Thymus (tissue), 11 donors: ENCODE data around the gene CPM. TPM values are rescaled to one million over a fixed set of nuclear protein-coding genes. Genes with fewer than 3 reads are reported as not detected.
"Not testable (repeated sequence)": the region's sequence is repeated elsewhere in the genome, so short reads cannot be mapped to it uniquely, and the experiment has no call there.

Experiments
- DNase-seq, 9 donors: peaks; one replicate each; pipeline ENCODE4 v3.0.0-alpha.2; 2013; ENCODE audit warnings: low spot score in 9 of 9, low read depth in 6 of 9, missing footprints in 1 of 9
- H3K27ac ChIP-seq, 2 donors: one replicate each; pipeline ENCODE4 v1.5.1; 2013; ENCODE audit warnings: control low read depth in 1 of 2, low read depth in 1 of 2, low read length in 1 of 2, mild to moderate bottlenecking in 1 of 2, moderate library complexity in 1 of 2
- H3K27me3 ChIP-seq, 2 donors: one replicate each; pipeline ENCODE4 v1.5.1; 2013; ENCODE audit warnings: low read length in 1 of 2; ENCODE audit not compliant: control insufficient read depth in 2 of 2, insufficient read depth in 1 of 2
- H3K36me3 ChIP-seq, 2 donors: one replicate each; pipeline ENCODE4 v1.5.1; 2013; ENCODE audit warnings: low read length in 1 of 2, mild to moderate bottlenecking in 1 of 2, moderate library complexity in 1 of 2; ENCODE audit not compliant: control insufficient read depth in 2 of 2, insufficient read depth in 2 of 2
- H3K4me1 ChIP-seq, 2 donors: one replicate each; pipeline ENCODE4 v1.5.1; 2013; ENCODE audit warnings: low read length in 2 of 2; ENCODE audit not compliant: control insufficient read depth in 2 of 2, insufficient read depth in 2 of 2
- H3K4me3 ChIP-seq, 2 donors: one replicate each; pipeline ENCODE4 v1.5.1; 2013; ENCODE audit warnings: low read length in 2 of 2, control low read depth in 1 of 2, mild to moderate bottlenecking in 1 of 2
- H3K9me3 ChIP-seq, 2 donors: one replicate each; pipeline ENCODE4 v1.5.1; 2013; ENCODE audit warnings: low read length in 1 of 2, mild to moderate bottlenecking in 1 of 2; ENCODE audit not compliant: control insufficient read depth in 2 of 2, insufficient read depth in 1 of 2
- WGBS: extraction: QIAGEN DNeasy Blood & Tissue Kit; methylation state at CpG from one replicate; pipeline ENCODE4 v1.1.7; 2013; 5-methylcytosine and 5-hydroxymethylcytosine counted together
- polyA plus RNA-seq: library from polyadenylated mRNA; stranded (reverse); fragments of 200-250 nt; gene quantifications from one replicate; pipeline ENCODE4 v1.2.3, GENCODE V29; 2013
- total RNA-seq: library from RNA; stranded (reverse); fragments of 120-200 nt; gene quantifications from one replicate; pipeline ENCODE4 v1.2.4, GENCODE V29; 2013
- donor health status: healthy.

The CPM gene
- total and polyA plus RNA-seq, 2 donors = 2.7 to 11.4 TPM

DNA sequence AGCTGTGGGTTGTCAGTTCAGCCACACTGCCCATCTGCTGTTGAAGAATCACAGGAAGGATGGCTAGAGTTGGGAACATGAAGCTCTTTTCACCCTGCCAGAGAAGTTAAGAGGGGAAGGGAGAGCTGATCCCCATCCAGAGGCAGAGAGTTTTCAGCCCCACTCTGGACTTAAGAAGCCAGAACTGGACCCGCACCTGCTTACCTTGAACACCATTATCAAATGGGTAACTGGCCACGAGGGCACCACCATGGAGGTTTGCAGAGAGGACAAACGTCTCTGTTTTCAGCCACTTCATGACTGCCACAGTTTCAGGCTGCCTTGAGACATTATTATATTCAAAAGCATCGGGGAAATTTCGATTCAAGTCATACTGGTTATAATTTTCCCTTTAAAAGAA lies 63.0 kb downstream of the CPM start:
- H3K4me1 ChIP-seq = peaks cover 0 to 5% of the 10 kb centered on the region in 2 donors
- WGBS = 96% methylated on average over 5 of the region's 5 CpGs
- no peak overlapping the region for H3K4me3 ChIP-seq
- H3K36me3 ChIP-seq = no peaks in the 10 kb centered on the region
- no peak for DNase-seq
- no peak overlapping the region for H3K27ac ChIP-seq
- H3K9me3 ChIP-seq = no peaks in the 10 kb centered on the region
- no peaks in the 10 kb centered on the region for H3K27me3 ChIP-seq

GRCh38 chr12:68868043-68868790 lies 64.8 kb downstream of the CPM start:
- Histone ChIP-seq H3K27me3 (no peaks in the 10 kb centered on the region), H3K9me3 (no peaks in the 10 kb centered on the region), H3K36me3 (no peaks in the 10 kb centered on the region), H3K4me1 (peaks cover 0 to 5% of the 10 kb centered on the region in 2 donors), H3K4me3 (no peak overlapping the region), H3K27ac (no peak overlapping the region)
- no peak for DNase-seq
- WGBS = 94% methylated on average over 10 of the region's 10 CpGs

- H3K27ac ChIP-seq = no peak overlapping the region
- H3K27me3 ChIP-seq = no peaks in the 10 kb centered on the region
- no peak for DNase-seq
- H3K4me1 ChIP-seq = peaks cover 0 to 5% of the 10 kb centered on the region in 2 donors
- H3K36me3 ChIP-seq = no peaks in the 10 kb centered on the region
- 93% methylated on average over 5 of the region's 5 CpGs for WGBS
- H3K9me3 ChIP-seq = no peaks in the 10 kb centered on the region
- no peak overlapping the region for H3K4me3 ChIP-seq
Observed at GRCh38 chr12:68867606-68868005, 65.4 kb downstream of the CPM start.

- Histone ChIP-seq H3K9me3 (no peaks in the 10 kb centered on the region), H3K36me3 (no peaks in the 10 kb centered on the region), H3K4me3 (no peak overlapping the region), H3K27me3 (no peaks in the 10 kb centered on the region), H3K27ac (no peak overlapping the region), H3K4me1 (peaks cover 0 to 5% of the 10 kb centered on the region in 2 donors)
- WGBS = 73% methylated on average over 6 of the region's 6 CpGs
- DNase-seq = no peak
Observed at GRCh38 chr12:68866950-68867349, 66.0 kb downstream of the CPM start.

DNA sequence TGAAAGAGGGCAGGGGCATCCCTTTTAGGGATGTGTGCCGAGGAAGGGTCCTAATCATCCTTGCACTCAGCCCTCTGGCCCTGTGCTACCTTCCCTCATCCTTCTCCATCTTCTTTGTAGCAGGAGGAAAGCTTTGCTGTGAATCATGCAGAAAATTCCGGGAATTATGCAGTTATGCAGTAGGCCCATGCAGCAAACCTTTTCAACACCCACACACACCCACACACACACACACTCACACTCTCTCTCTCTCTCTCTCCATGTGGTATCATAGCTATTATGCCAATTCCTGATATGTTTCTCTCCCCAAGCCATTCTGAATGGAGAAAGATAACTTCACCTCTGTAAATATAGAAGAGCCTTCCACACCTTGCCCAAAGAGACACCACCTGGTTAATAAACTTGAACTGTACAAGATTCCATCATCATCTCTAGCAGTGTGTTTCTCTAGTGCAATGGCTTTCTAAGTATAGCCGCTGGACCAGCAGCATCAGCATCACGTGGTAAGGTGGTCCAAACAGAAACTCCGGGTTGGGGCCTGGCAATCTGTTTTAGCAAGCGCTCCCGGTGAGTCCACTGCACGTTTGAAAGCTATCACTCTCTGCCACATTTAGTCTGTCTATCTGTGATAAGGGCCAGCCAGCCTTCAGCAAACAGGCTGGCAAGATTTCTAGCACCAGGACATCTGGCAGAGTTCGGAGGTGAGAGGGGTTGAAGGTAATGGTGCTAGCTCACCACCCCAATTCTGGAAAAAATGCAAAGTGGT lies 67.4 kb downstream of the CPM start:
- H3K4me1 ChIP-seq = peaks cover 0 to 5% of the 10 kb centered on the region in 2 donors
- H3K27me3 ChIP-seq = no peaks in the 10 kb centered on the region
- H3K36me3 ChIP-seq = no peaks in the 10 kb centered on the region
- H3K4me3 ChIP-seq = no peak overlapping the region
- DNase-seq = no peak
- 96% methylated on average over 9 of the region's 9 CpGs for WGBS
- H3K9me3 ChIP-seq = no peaks in the 10 kb centered on the region
- no peak overlapping the region for H3K27ac ChIP-seq

DNA sequence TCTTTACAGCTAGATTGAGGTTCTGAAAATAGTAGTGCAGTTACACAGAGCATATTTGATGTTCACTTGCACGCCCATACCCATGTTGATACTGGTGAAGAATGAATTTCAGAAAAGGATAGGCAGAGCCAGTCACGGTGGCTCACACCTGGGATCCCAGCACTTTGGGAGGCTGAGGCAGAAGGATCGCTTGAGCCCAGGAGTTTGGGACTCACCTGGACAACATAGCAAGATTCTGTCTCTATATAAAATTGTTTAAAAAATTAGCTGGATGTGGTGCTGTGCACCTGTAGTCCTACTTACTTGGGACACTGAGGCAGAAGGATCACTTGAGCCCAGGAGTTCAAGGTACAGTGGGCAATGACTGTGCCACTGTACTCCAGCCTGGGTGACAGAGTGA lies 68.4 kb downstream of the CPM start:
- Histone ChIP-seq H3K27ac (no peak overlapping the region), H3K36me3 (no peaks in the 10 kb centered on the region), H3K4me1 (peaks cover 0 to 5% of the 10 kb centered on the region in 2 donors), H3K9me3 (no peaks in the 10 kb centered on the region), H3K4me3 (no peak overlapping the region), H3K27me3 (no peaks in the 10 kb centered on the region)
- DNase-seq = no peak
- WGBS = 97% methylated on average over 3 of the region's 3 CpGs

GRCh38 chr12:68863886-68864454 lies 69.0 kb downstream of the CPM start:
- not testable (repeated sequence) for H3K27ac ChIP-seq, H3K4me1 ChIP-seq, H3K27me3 ChIP-seq, H3K4me3 ChIP-seq, H3K36me3 ChIP-seq, H3K9me3 ChIP-seq
- 96% methylated on average over 8 of the region's 8 CpGs for WGBS
- peak in 5 of 9 donors; percentile 4 to 51 (median 31) for DNase-seq

DNA sequence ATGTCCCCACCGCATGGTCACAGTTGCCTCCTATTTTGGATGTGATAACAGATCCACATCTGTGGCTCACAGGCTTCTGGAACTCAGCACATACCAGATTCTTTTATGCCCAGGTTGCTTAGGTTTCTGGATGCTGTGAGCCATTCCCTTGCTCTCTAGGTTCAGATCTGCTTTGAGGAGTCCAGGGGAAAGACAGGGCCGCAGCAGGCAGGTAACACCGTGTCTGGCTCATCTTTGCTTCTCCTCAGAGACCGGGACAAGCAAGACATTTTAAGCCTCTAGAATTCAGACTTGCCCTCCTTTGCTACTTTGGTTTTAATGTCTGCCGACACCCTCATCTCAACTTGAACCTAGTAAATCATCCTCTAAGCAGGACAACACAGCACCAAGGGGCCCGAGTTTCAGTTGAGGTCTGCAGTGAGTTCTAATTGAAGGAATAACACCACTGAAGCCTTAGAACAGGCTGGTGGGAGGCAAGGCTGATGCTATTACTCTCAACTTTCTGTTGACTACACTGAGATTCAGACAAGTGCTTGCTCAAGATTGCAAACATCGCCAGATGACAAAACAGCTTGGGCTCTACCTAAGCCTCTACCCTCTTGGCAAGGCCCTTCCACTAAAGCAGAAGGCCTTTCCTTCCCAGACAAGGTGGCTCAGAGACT lies 69.7 kb downstream of the CPM start:
- H3K9me3 ChIP-seq = no peaks in the 10 kb centered on the region
- H3K4me3 ChIP-seq = no peak overlapping the region
- H3K27me3 ChIP-seq = no peaks in the 10 kb centered on the region
- no peaks in the 10 kb centered on the region for H3K36me3 ChIP-seq
- H3K4me1 ChIP-seq = peaks cover 0 to 5% of the 10 kb centered on the region in 2 donors
- 93% methylated on average over 7 of the region's 7 CpGs for WGBS
- DNase-seq = no peak
- H3K27ac ChIP-seq = no peak overlapping the region

DNA sequence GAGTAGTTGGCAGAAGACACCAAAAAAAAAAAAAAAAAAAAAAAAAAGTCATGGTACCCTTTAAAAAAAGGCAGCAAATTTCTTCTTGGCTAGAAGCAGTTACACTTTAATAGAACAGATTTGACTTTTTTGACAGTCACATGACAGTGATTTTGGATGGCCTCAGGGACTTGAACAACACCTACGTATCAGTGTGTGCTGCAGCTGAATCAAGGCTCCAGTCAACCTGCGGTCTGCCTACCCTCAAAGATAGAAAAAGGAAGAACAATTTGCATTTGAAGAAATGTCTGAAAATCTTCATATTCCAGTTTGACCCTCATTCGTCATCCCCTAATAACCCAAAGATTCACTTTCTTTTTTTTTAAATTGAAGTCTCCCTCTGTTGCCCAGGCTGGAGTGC lies 71.1 kb downstream of the CPM start:
- 96% methylated on average over 3 of the region's 3 CpGs for WGBS
- DNase-seq = no peak
- Histone ChIP-seq H3K36me3 (no peaks in the 10 kb centered on the region), H3K4me1 (no peaks in the 10 kb centered on the region), H3K9me3 (no peaks in the 10 kb centered on the region), H3K27ac (no peak overlapping the region), H3K4me3 (no peak overlapping the region), H3K27me3 (no peaks in the 10 kb centered on the region)
